ENCODE results near the gene MAT2A. TPM values are rescaled to one million over a fixed set of nuclear protein-coding genes. Genes with fewer than 3 reads are reported as not detected.

The MAT2A gene
- total RNA-seq, 1 experiment from 2014 or later, result 444 TPM

DNA sequence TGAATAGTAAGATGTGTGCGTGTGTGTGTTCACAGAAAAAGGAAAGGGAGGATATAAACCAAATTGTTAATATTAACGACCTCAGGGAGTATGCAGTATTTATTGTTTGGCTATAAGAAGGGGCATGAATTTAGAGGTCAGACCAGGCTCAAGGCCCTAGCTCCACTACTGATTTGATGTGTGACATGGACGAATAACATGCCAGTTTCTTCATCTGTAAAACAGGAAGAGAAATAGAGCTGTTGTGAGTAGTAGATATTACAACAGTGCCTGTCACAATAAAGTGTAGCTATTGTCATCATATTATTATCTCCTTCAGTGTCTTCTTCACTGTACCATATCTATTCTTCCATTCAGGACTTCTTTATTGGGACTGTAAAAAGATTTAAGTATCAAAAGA, 4.1 kb upstream of the MAT2A start:
- no peak for DNase-seq (ENCODE audit: low read depth, low spot score)
- intact Hi-C loops (cut with micrococcal nuclease), result no loop called here
- Histone ChIP-seq H3K79me2 (ENCODE audit: insufficient read depth, low read length) (peaks cover 28% of the 10 kb centered on the region), H3K9me2 (ENCODE audit: insufficient read depth) (no peaks in the 10 kb centered on the region), H2AFZ (ENCODE audit: low read depth, low read length, poor library complexity, severe bottlenecking) (no peak overlapping the region), H3K27me3 (ENCODE audit: insufficient read depth, low read length) (no peaks in the 10 kb centered on the region), H3K4me2 (ENCODE audit: low read length) (no peak overlapping the region), H3K36me3 (ENCODE audit: control insufficient read depth in 1 of 2, insufficient read depth in 2 of 2, low read length in 2 of 2) (peaks cover 0 to 2% of the 10 kb centered on the region in 2 experiments; a peak in 2 of 4 replicates), H3K4me3 (replicated peaks in 1 of 2; ENCODE audit: low read depth in 1 of 2, low read length in 2 of 2) (no peak overlapping the region), H3K4me1 (ENCODE audit: control insufficient read depth in 1 of 2, insufficient read depth in 2 of 2, low read length in 2 of 2) (peaks cover 12 to 24% of the 10 kb centered on the region in 2 experiments; a peak in 3 of 4 replicates), H3K9ac (ENCODE audit: low read length) (no peak overlapping the region), H3K9me3 (ENCODE audit: control insufficient read depth in 1 of 2, insufficient read depth in 1 of 2, low read depth in 1 of 2, low read length in 2 of 2) (no peaks in the 10 kb centered on the region), H4K20me1 (ENCODE audit: insufficient read depth) (peaks cover under 1% of the 10 kb centered on the region; the same call in 1 of the 2 replicates), H3K27ac (ENCODE audit: low read depth, low read length) (no peak overlapping the region)
- RAD21 ChIA-PET (ENCODE audit: low non-redundant PET in 1 of 2, low total read pairs in 2 of 2, uncharacterized antibody in 2 of 2, unreplicated experiment in 2 of 2), result no interaction called here
- BruUV-seq (replicated peaks), result no TSS peak
- POLR2A ChIA-PET, result interaction anchor here (0.9 to 1.8 kb wide), 5 partner anchors 10 to 118 kb away, joined by 3 to 5 read pairs (median 4); no protein-coding TSS in a partner anchor
- CTCF ChIA-PET, result no interaction called here
- ATAC-seq, result no peak
- TF ChIP-seq, protein P1, sequence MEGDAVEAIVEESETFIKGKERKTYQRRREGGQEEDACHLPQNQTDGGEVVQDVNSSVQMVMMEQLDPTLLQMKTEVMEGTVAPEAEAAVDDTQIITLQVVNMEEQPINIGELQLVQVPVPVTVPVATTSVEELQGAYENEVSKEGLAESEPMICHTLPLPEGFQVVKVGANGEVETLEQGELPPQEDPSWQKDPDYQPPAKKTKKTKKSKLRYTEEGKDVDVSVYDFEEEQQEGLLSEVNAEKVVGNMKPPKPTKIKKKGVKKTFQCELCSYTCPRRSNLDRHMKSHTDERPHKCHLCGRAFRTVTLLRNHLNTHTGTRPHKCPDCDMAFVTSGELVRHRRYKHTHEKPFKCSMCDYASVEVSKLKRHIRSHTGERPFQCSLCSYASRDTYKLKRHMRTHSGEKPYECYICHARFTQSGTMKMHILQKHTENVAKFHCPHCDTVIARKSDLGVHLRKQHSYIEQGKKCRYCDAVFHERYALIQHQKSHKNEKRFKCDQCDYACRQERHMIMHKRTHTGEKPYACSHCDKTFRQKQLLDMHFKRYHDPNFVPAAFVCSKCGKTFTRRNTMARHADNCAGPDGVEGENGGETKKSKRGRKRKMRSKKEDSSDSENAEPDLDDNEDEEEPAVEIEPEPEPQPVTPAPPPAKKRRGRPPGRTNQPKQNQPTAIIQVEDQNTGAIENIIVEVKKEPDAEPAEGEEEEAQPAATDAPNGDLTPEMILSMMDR (IDR thresholded peaks at IDR 0.05 in 2 of 3, conservative IDR thresholded peaks at IDR 0.05 in 1 of 3; ENCODE audit: borderline replicate concordance in 1 of 3, insufficient read depth in 1 of 3, low read depth in 2 of 3, low read length in 2 of 3), result no peak
- TF ChIP-seq FOSL1 (IDR thresholded peaks at IDR 0.05; ENCODE audit: low read depth) (no peak), SRF (IDR thresholded peaks at IDR 0.05; ENCODE audit: low read depth) (no peak), CEBPB (IDR thresholded peaks at IDR 0.05; ENCODE audit: low read depth) (no peak), ZFX (IDR thresholded peaks at IDR 0.05) (no peak), EZH2 (IDR thresholded peaks at IDR 0.05) (no peak), RAD21 (IDR thresholded peaks at IDR 0.05; ENCODE audit: low read depth) (no peak), SP1 (IDR thresholded peaks at IDR 0.05; ENCODE audit: low read depth) (no peak)
- TF ChIP-seq, protein P2, sequence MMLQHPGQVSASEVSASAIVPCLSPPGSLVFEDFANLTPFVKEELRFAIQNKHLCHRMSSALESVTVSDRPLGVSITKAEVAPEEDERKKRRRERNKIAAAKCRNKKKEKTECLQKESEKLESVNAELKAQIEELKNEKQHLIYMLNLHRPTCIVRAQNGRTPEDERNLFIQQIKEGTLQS (IDR thresholded peaks at IDR 0.05), result no peak

All from HCT116 (cell line).